ENCODE data around the gene SRGAP1. TPM values are rescaled to one million over a fixed set of nuclear protein-coding genes. Genes with fewer than 3 reads are reported as not detected.

Gene SRGAP1
- total and polyA plus RNA-seq, 2 of the 8 experiments (the other 6 are each of a cell fraction or from before 2014, with no cell fraction given) = 3.2 to 7.3 TPM

DNA sequence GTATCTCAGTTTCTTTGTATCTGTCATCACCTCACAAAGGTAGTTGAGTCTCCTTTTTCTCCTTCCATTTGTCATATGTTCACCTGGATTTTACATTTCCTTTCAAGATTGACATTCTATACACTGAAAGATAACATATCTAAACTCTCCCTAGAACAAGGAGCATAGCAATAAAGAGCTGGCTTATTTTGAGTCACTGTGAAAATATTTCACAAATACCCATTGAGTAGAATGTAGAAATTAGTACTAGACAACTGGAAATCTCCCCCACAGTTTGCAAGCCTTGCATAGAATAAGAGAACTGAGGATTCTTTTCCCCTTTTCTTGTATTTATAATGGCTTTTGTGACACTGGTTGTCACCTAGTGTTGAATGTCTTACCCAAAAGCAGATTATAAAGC lies 266.4 kb downstream of the SRGAP1 start:
- Histone ChIP-seq H2BK20ac (ENCODE audit: low read length) (no peak overlapping the region), H3K4ac (replicated peaks; ENCODE audit: insufficient read length, low read depth, low read length) (no peak overlapping the region), H2BK12ac (ENCODE audit: low read depth, low read length) (no peak overlapping the region), H2BK15ac (ENCODE audit: low read length) (no peak overlapping the region), H3K4me2 (ENCODE audit: insufficient read depth in 1 of 2, low read depth in 2 of 2, low read length in 2 of 2) (no peak overlapping the region), H3K4me3 (ENCODE audit: extremely low read depth in 1 of 4, insufficient read depth in 2 of 4, low read depth in 3 of 4, low read length in 4 of 4) (no peak overlapping the region), H3K56ac (replicated peaks; ENCODE audit: insufficient read length, low read depth, low read length) (no peak overlapping the region), H4K8ac (ENCODE audit: extremely low read depth, insufficient read depth, low read length) (no peak overlapping the region), H3K27me3 (replicated peaks in 1 of 4; ENCODE audit: control insufficient read depth in 3 of 4, extremely low read depth in 1 of 4, insufficient read depth in 3 of 4, low read length in 3 of 4) (no peaks in the 10 kb centered on the region), H3K23ac (ENCODE audit: insufficient read length) (no peak overlapping the region), H4K5ac (ENCODE audit: insufficient read length, low read depth, low read length) (no peak overlapping the region), H3K14ac (ENCODE audit: insufficient read length) (no peak overlapping the region), H3K4me1 (replicated peaks in 1 of 4; ENCODE audit: control insufficient read depth in 3 of 4, insufficient read depth in 4 of 4, low read length in 3 of 4) (no peaks in the 10 kb centered on the region), H3K23me2 (ENCODE audit: low read depth, low read length) (no peaks in the 10 kb centered on the region), H3K9ac (replicated peaks in 1 of 4; ENCODE audit: extremely low read depth in 1 of 4, low read depth in 3 of 4, low read length in 3 of 4) (no peak overlapping the region), H4K20me1 (replicated peaks in 1 of 2; ENCODE audit: control insufficient read depth in 1 of 2, insufficient read depth in 2 of 2, low read length in 2 of 2) (no peaks in the 10 kb centered on the region), H3K36me3 (ENCODE audit: control insufficient read depth in 2 of 4, insufficient read depth in 4 of 4, low read length in 3 of 4) (no peaks in the 10 kb centered on the region), H2AFZ (ENCODE audit: low read length) (no peak overlapping the region), H3K9me3 (ENCODE audit: insufficient read depth in 2 of 2, low read depth in 1 of 2, low read length in 1 of 2) (no peaks in the 10 kb centered on the region), H3K79me1 (ENCODE audit: low read depth, low read length) (no peaks in the 10 kb centered on the region), H2AK5ac (ENCODE audit: low read depth, low read length) (no peak overlapping the region), H2BK5ac (ENCODE audit: low read depth, low read length) (no peak overlapping the region), H2BK120ac (replicated peaks; ENCODE audit: low read depth, low read length) (no peak overlapping the region), H3K27ac (ENCODE audit: low read depth, low read length) (no peak overlapping the region), H4K91ac (replicated peaks; ENCODE audit: insufficient read length, low read length) (no peak overlapping the region), H3K79me2 (ENCODE audit: control insufficient read depth in 1 of 2, insufficient read depth in 2 of 2, low read length in 2 of 2) (no peaks in the 10 kb centered on the region), H3K18ac (ENCODE audit: extremely low read depth, low read length) (no peak overlapping the region)
- CTCF ChIA-PET (ENCODE audit: partially characterized antibody) = no interaction called here
- POLR2A ChIA-PET (ENCODE audit: partially characterized antibody) = no interaction called here
- TF ChIP-seq SIX5 (IDR thresholded peaks at IDR 0.05; ENCODE audit: low read depth, low read length) (no peak), TEAD4 (IDR thresholded peaks at IDR 0.05; ENCODE audit: low read depth, low read length) (no peak), RAD21 (IDR thresholded peaks at IDR 0.05 in 1 of 2, conservative IDR thresholded peaks at IDR 0.05 in 1 of 2; ENCODE audit: low read depth in 2 of 2, low read length in 2 of 2) (no peak), NRF1 (IDR thresholded peaks at IDR 0.05; ENCODE audit: low read depth, low read length) (no peak)
- DNase-seq (ENCODE audit: low read depth in 1 of 2, low spot score in 2 of 2) (no peak), FAIRE-seq (no peak)
